Brain microvascular endothelial cell (primary cell): ENCODE measurements around the gene PKNOX2.

Experiments
- DNase-seq: peaks from one replicate; pipeline ENCODE4 v3.0.0-alpha.2; 2020
- H3K27ac ChIP-seq: fragments of 250-450 bp; sonication (Bioruptor Pico); 2 replicates; pipeline ENCODE4 v1.5.1; 2020; ENCODE audit warnings: mild to moderate bottlenecking, moderate library complexity
- H3K27me3 ChIP-seq: fragments of 250-450 bp; sonication (Bioruptor Pico); replicated peaks from 2 replicates; pipeline ENCODE4 v1.5.1; 2020; ENCODE audit warnings: mild to moderate bottlenecking
- H3K36me3 ChIP-seq: fragments of 250-450 bp; sonication (Bioruptor Pico); replicated peaks from 2 replicates; pipeline ENCODE4 v1.5.1; 2020; ENCODE audit warnings: mild to moderate bottlenecking
- H3K4me3 ChIP-seq: 2 replicates; pipeline ENCODE4 v1.5.1; 2011; ENCODE audit warnings: low read depth, mild to moderate bottlenecking, control low read depth, low read length, moderate library complexity
- CTCF ChIP-seq: IDR thresholded peaks from 2 replicates; pipeline ENCODE4 v1.5.1; 2011; ENCODE audit warnings: low read depth, mild to moderate bottlenecking, moderate library complexity, low read length, control low read depth, inconsistent platforms; ENCODE audit errors: missing control alignments
- in situ Hi-C: cut with HindIII; loops from 2 replicates; pipeline ENCODE4 v1.10.0; 2017; ENCODE audit warnings: low sequenced_read_pairs, low pct_ligation_motif_present

The PKNOX2 gene

GRCh38 chr11:125147280-125147679, 17.3 kb upstream of the PKNOX2 start:
- Histone ChIP-seq H3K4me3 (no peak overlapping the region), H3K36me3 (no peaks in the 10 kb centered on the region), H3K27ac (no peak overlapping the region), H3K27me3 (no peaks in the 10 kb centered on the region)
- in situ Hi-C loops: loop anchor here (25.0 kb wide), 1 partner anchor 185 kb away; the partner anchor contains the start of gene CCDC15
- no peak for DNase-seq
- no peak for TF ChIP-seq CTCF

GRCh38 chr11:125148011-125148410, 16.5 kb upstream of the PKNOX2 start:
- no peak for DNase-seq
- H3K36me3 ChIP-seq: no peaks in the 10 kb centered on the region
- no peak overlapping the region for H3K4me3 ChIP-seq
- no peaks in the 10 kb centered on the region for H3K27me3 ChIP-seq
- in situ Hi-C loops: loop anchor here (25.0 kb wide), 1 partner anchor 186 kb away; the partner anchor contains the start of gene CCDC15
- TF ChIP-seq CTCF: no peak
- no peak overlapping the region for H3K27ac ChIP-seq

- TF ChIP-seq CTCF: no peak
- no peak overlapping the region for H3K27ac ChIP-seq
- DNase-seq: no peak
- H3K27me3 ChIP-seq: no peaks in the 10 kb centered on the region
- H3K4me3 ChIP-seq: no peak overlapping the region
- in situ Hi-C loops: loop anchor here (25.0 kb wide), 1 partner anchor 186 kb away; the partner anchor contains the start of gene CCDC15
- no peaks in the 10 kb centered on the region for H3K36me3 ChIP-seq
Observed at GRCh38 chr11:125148743-125149142, 15.8 kb upstream of the PKNOX2 start.

- no peaks in the 10 kb centered on the region for H3K36me3 ChIP-seq
- no peak overlapping the region for H3K27ac ChIP-seq
- no peak for DNase-seq
- no peaks in the 10 kb centered on the region for H3K27me3 ChIP-seq
- in situ Hi-C loops: loop anchor here (25.0 kb wide), 1 partner anchor 183 kb away; no protein-coding TSS in a partner anchor
- no peak overlapping the region for H3K4me3 ChIP-seq
- no peak for TF ChIP-seq CTCF
Observed at GRCh38 chr11:125153837-125154236, 10.7 kb upstream of the PKNOX2 start.

GRCh38 chr11:125154378-125155099, 10.0 kb upstream of the PKNOX2 start:
- DNase-seq: no peak
- no peak for TF ChIP-seq CTCF
- H3K27ac ChIP-seq: no peak overlapping the region
- no peaks in the 10 kb centered on the region for H3K27me3 ChIP-seq
- in situ Hi-C loops: loop anchor here (25.0 kb wide), 1 partner anchor 183 kb away; no protein-coding TSS in a partner anchor
- H3K36me3 ChIP-seq: no peaks in the 10 kb centered on the region
- H3K4me3 ChIP-seq: no peak overlapping the region

GRCh38 chr11:125155100-125155444, 9.5 kb upstream of the PKNOX2 start:
- TF ChIP-seq CTCF: no peak

More at GRCh38 chr11:125155100-125155444, 9.5 kb upstream of the PKNOX2 start:
- no peaks in the 10 kb centered on the region for H3K36me3 ChIP-seq
- in situ Hi-C loops: loop anchor here (25.0 kb wide), 1 partner anchor 182 kb away; no protein-coding TSS in a partner anchor
- H3K27ac ChIP-seq: no peak overlapping the region
- H3K4me3 ChIP-seq: no peak overlapping the region
- DNase-seq: no peak
- no peaks in the 10 kb centered on the region for H3K27me3 ChIP-seq
